HepG2 (cell line): Measurements from ENCODE around the gene SGMS1. TPM values are rescaled to one million over a fixed set of nuclear protein-coding genes. Genes with fewer than 3 reads are reported as not detected.

ENCODE experiments used
- ATAC-seq: fragments of 200-7000 bp; cut with Tn5 transposase; 3 replicates; pipeline ENCODE4 v1.9.1; 2020; ENCODE audit warnings: mild to moderate bottlenecking, moderate library complexity
- BruUV-seq: library from RNA; stranded (reverse); fragments of 400-500 nt; replicated peaks from 2 replicates; lab custom pipeline; 2021; lab: Mats Ljungman, UMichigan
- CTCF ChIA-PET: fragments of 300-600 bp; formaldehyde crosslinking; extraction: SDS; loops from one replicate; lab custom pipeline; 2021; ENCODE audit warnings: low total read pairs, inconsistent platforms, low intra/inter-chr PET ratio; lab: Yijun Ruan, JAX
- POLR2A ChIA-PET: fragments of 350-600 bp; sonication (Branson Sonifier 250); formaldehyde crosslinking; loops from one replicate; lab custom pipeline; 2020; ENCODE audit warnings: antibody characterized with exemption, inconsistent platforms; lab: Yijun Ruan, JAX
- DNase-seq: peaks from one replicate; pipeline ENCODE4 v3.0.0-alpha.2; 2015; ENCODE audit warnings: low spot score
- FAIRE-seq: peaks from 3 replicates; lab custom pipeline; 2011; peaks lifted over from hg19 to GRCh38; lab: Jason Lieb, UNC
- H2AFZ ChIP-seq: one replicate; pipeline ENCODE4 v1.6.1; 2011; ENCODE audit warnings: low read length, inconsistent platforms
- H3K27ac ChIP-seq: fragments of 300-600 bp; 3 replicates; pipeline ENCODE4 v1.8.0; 2011; ENCODE audit warnings: mixed run types, mild to moderate bottlenecking, mixed read lengths, low read length, inconsistent platforms; ENCODE audit not compliant: insufficient read depth; ENCODE audit errors: extremely low read length
- H3K27me3 ChIP-seq, 2 experiments: fragments of 200-600 bp in 1 of 2; 2 replicates in 1 of 2; 3 replicates in 1 of 2; pipeline versions ENCODE4 v1.6.0 to v1.8.0; 2011; ENCODE audit warnings: low read length in 2 of 2, mild to moderate bottlenecking in 2 of 2, moderate library complexity in 2 of 2, inconsistent platforms in 1 of 2; ENCODE audit not compliant: insufficient read depth in 2 of 2, control insufficient read depth in 1 of 2
- H3K36me3 ChIP-seq, 2 experiments: fragments of 200-600 bp in 1 of 2; replicated peaks in 1 of 2; 2 replicates in 1 of 2; 3 replicates in 1 of 2; pipeline versions ENCODE4 v1.5.1 to v1.8.0; 2011; ENCODE audit warnings: low read length in 2 of 2, inconsistent platforms in 1 of 2; ENCODE audit not compliant: insufficient read depth in 2 of 2, control insufficient read depth in 1 of 2
- H3K4me1 ChIP-seq: 2 replicates; pipeline ENCODE4 v1.5.1; 2012; ENCODE audit warnings: low read length, inconsistent platforms; ENCODE audit not compliant: insufficient read depth
- H3K4me2 ChIP-seq: 2 replicates; pipeline ENCODE4 v1.6.0; 2011; ENCODE audit warnings: low read depth, low read length, inconsistent platforms
- H3K4me3 ChIP-seq, 3 experiments: fragments of 200-600 bp in 1 of 3; sonication (generic), shearing (Covaris generic) in 1 of 3; replicated peaks in 1 of 3; 2 replicates each; pipeline ENCODE4 v1.5.1; 2011 to 2016; ENCODE audit warnings: low read length in 3 of 3, inconsistent platforms in 2 of 3, low read depth in 2 of 3, mild to moderate bottlenecking in 2 of 3, control low read depth in 1 of 3, mixed read lengths in 1 of 3; ENCODE audit not compliant: insufficient read depth in 1 of 3
- H3K79me2 ChIP-seq: one replicate; pipeline ENCODE4 v1.6.1; 2011; ENCODE audit warnings: low read length, inconsistent platforms; ENCODE audit not compliant: insufficient read depth
- H3K9ac ChIP-seq: 2 replicates; pipeline ENCODE4 v1.6.0; 2011; ENCODE audit warnings: mild to moderate bottlenecking, low read depth, low read length, inconsistent platforms; ENCODE audit not compliant: insufficient read depth
- H3K9me3 ChIP-seq: 2 replicates; pipeline ENCODE4 v1.5.1; 2012; ENCODE audit warnings: mild to moderate bottlenecking, low read length
- H4K20me1 ChIP-seq: 2 replicates; pipeline ENCODE4 v1.6.0; 2011; ENCODE audit warnings: inconsistent platforms, mild to moderate bottlenecking, low read length, moderate library complexity; ENCODE audit not compliant: insufficient read depth
- BRD4 ChIP-seq: sonication (generic); formaldehyde crosslinking; IDR thresholded peaks from 2 replicates; pipeline ENCODE4 v1.4.0; 2020; ENCODE audit warnings: missing genetic modification reagents
- EHMT2 ChIP-seq: fragments of 200-600 bp; sonication (generic); IDR thresholded peaks from 2 replicates; pipeline ENCODE4 v1.7.0; 2017; ENCODE audit warnings: antibody characterized with exemption, low read depth, low read length, borderline replicate concordance
- GATAD2A ChIP-seq: IDR thresholded peaks from 2 replicates; pipeline ENCODE4 v1.6.1; 2016
- GPN1 ChIP-seq: sonication (generic); formaldehyde crosslinking; IDR thresholded peaks from 2 replicates; pipeline ENCODE4 v1.5.1; 2020; ENCODE audit warnings: missing genetic modification reagents, borderline replicate concordance
- HDAC1 ChIP-seq: sonication (generic); formaldehyde crosslinking; IDR thresholded peaks from 2 replicates; pipeline ENCODE4 v1.5.1; 2020; ENCODE audit warnings: mild to moderate bottlenecking, missing genetic modification reagents
- IKZF1 ChIP-seq: fragments of 450-650 bp; IDR thresholded peaks from 2 replicates; pipeline ENCODE4 v1.7.1; 2016
- KDM1A ChIP-seq: IDR thresholded peaks from 2 replicates; pipeline ENCODE4 v1.6.1; 2016; ENCODE audit warnings: missing compliant biosample characterization
- KDM3A ChIP-seq: IDR thresholded peaks from 2 replicates; pipeline ENCODE4 v1.6.1; 2018; ENCODE audit warnings: low read depth, missing compliant biosample characterization
- KDM5A ChIP-seq: fragments of 200-600 bp; sonication (generic); IDR thresholded peaks from 2 replicates; pipeline ENCODE4 v1.7.0; 2018; ENCODE audit warnings: antibody characterized with exemption, mild to moderate bottlenecking, low read length, borderline replicate concordance
- MYC ChIP-seq: sonication (generic); formaldehyde crosslinking; IDR thresholded peaks from 2 replicates; pipeline ENCODE4 v1.9.0; 2021; ENCODE audit warnings: missing genetic modification reagents, borderline replicate concordance
- ONECUT2 ChIP-seq: sonication (generic); formaldehyde crosslinking; IDR thresholded peaks from 2 replicates; pipeline ENCODE4 v1.4.0; 2020; ENCODE audit warnings: missing genetic modification reagents
- RARG ChIP-seq: sonication (generic); formaldehyde crosslinking; IDR thresholded peaks from 2 replicates; pipeline ENCODE4 v1.4.0; 2020; ENCODE audit warnings: low read depth, mild to moderate bottlenecking, missing genetic modification reagents
- SNAI1 ChIP-seq: sonication (generic); formaldehyde crosslinking; IDR thresholded peaks from 2 replicates; pipeline ENCODE4 v1.5.0; 2020; ENCODE audit warnings: mild to moderate bottlenecking, missing genetic modification reagents, borderline replicate concordance
- SSRP1 ChIP-seq: IDR thresholded peaks from 2 replicates; pipeline ENCODE4 v1.6.1; 2016; ENCODE audit warnings: control low read depth
- SYNCRIP ChIP-seq: fragments of 200-400 bp; formaldehyde crosslinking; IDR thresholded peaks from 2 replicates; pipeline ENCODE4 v1.6.1; 2018; ENCODE audit warnings: mild to moderate bottlenecking, low read depth, low read length; ENCODE audit not compliant: insufficient read depth
- TBL1XR1 ChIP-seq: fragments of 150-350 bp; IDR thresholded peaks from 2 replicates; pipeline ENCODE4 v1.6.1; 2014; ENCODE audit warnings: borderline replicate concordance, low read length; ENCODE audit not compliant: partially characterized antibody
- THAP11 ChIP-seq: IDR thresholded peaks from 2 replicates; pipeline ENCODE4 v1.6.1; 2016; ENCODE audit warnings: missing biosample characterization, missing genetic modification reagents
- U2AF2 ChIP-seq: fragments of 200-400 bp; formaldehyde crosslinking; IDR thresholded peaks from 2 replicates; pipeline ENCODE4 v1.6.1; 2017; ENCODE audit warnings: low read depth, mild to moderate bottlenecking, low read length
- ZMAT5 ChIP-seq: sonication (generic); formaldehyde crosslinking; IDR thresholded peaks from 2 replicates; pipeline ENCODE4 v1.5.0; 2020; ENCODE audit warnings: mild to moderate bottlenecking, low read depth, missing genetic modification reagents, borderline replicate concordance
- ZNF576 ChIP-seq: sonication (generic); formaldehyde crosslinking; IDR thresholded peaks from 2 replicates; pipeline ENCODE4 v1.4.0; 2020; ENCODE audit warnings: mild to moderate bottlenecking, missing genetic modification reagents
- ZNF672 ChIP-seq: sonication (generic); formaldehyde crosslinking; IDR thresholded peaks from 2 replicates; pipeline ENCODE4 v1.8.1; 2022; ENCODE audit warnings: missing genetic modification reagents
- WGBS: methylation state at CpG from one replicate; pipeline ENCODE4 v1.1.6; 2017; ENCODE audit warnings: low lambda C conversion rate; 5-methylcytosine and 5-hydroxymethylcytosine counted together
- in situ Hi-C: cut with HindIII; loops from 2 replicates; pipeline ENCODE4 v1.10.0; 2017; ENCODE audit warnings: low pct_unique_long_range_greater_than_20kb; ENCODE audit not compliant: extremely low pct_ligation_motif_present
- intact Hi-C: fragments of 100-400 bp; cut with micrococcal nuclease; formaldehyde crosslinking; loops from one replicate; pipeline ENCODE4 v1.10.0; 2022; ENCODE audit not compliant: unreplicated experiment
- polyA plus RNA-seq, 8 experiments: library from polyadenylated mRNA; depleted of rRNA in 3 of 8; stranded (reverse) in 7 of 8; unstranded in 1 of 8; fragments of >200 nt; fragmentation: Illumina TruSeq in 4 of 8; extraction: Trizol in 4 of 8; gene quantifications; 2 replicates each; pipeline versions ENCODE4 v1.2.1 to v1.2.3, GENCODE V29; 2011 to 2016; ENCODE audit warnings: low read depth in 4 of 8, missing spikeins in 1 of 8, mixed read lengths in 1 of 8; ENCODE audit not compliant: insufficient read depth in 1 of 8
- total RNA-seq, 5 experiments: library from RNA; depleted of rRNA; stranded (reverse); fragments of >200 nt; fragmentation: Illumina TruSeq; extraction: Trizol; gene quantifications; 2 replicates each; pipeline ENCODE4 v1.2.3, GENCODE V29; 2016; ENCODE audit warnings: low read depth in 1 of 5

SGMS1 gene
- total and polyA plus RNA-seq, 2 of the 13 experiments (the other 11 are each of a cell fraction or from before 2014, with no cell fraction given): 6.5 to 15.1 TPM

- no peak overlapping the region for H3K9ac ChIP-seq
- WGBS: 96% methylated on average over 1 of the region's 1 CpG
Measured at GRCh38 chr10:50347394-50347802, 276.4 kb downstream of the SGMS1 start.

GRCh38 chr10:50346942-50347341 lies 276.8 kb downstream of the SGMS1 start:
- no peak overlapping the region for H2AFZ ChIP-seq
- DNase-seq (no peak), FAIRE-seq (no peak), ATAC-seq (no peak)
- intact Hi-C loops: no loop called here
- H3K9me3 ChIP-seq: no peaks in the 10 kb centered on the region
- H3K4me3 ChIP-seq: no peak overlapping the region
- no peaks in the 10 kb centered on the region for H3K79me2 ChIP-seq
- TF ChIP-seq BRD4 (CRISPR knock-in tag): no peak
- TF ChIP-seq ZNF576: no peak
- no peak for TF ChIP-seq GATAD2A (CRISPR knock-in tag)
- no peak for TF ChIP-seq ZMAT5 (CRISPR knock-in tag)
- no peak for TF ChIP-seq SYNCRIP
- no peak for TF ChIP-seq SNAI1
- TF ChIP-seq KDM5A: no peak
- no peak for TF ChIP-seq RARG (CRISPR knock-in tag)
- TF ChIP-seq KDM3A: no peak
- TF ChIP-seq HDAC1 (CRISPR knock-in tag): no peak
- TF ChIP-seq TBL1XR1: no peak
- no peak for TF ChIP-seq GPN1 (CRISPR knock-in tag)
- no peak for TF ChIP-seq ONECUT2 (CRISPR knock-in tag)
- no peak for TF ChIP-seq IKZF1
- TF ChIP-seq U2AF2: no peak
- TF ChIP-seq EHMT2: no peak
- no peak for TF ChIP-seq KDM1A (CRISPR knock-in tag)
- TF ChIP-seq MYC (CRISPR knock-in tag): no peak
- CTCF ChIA-PET: no interaction called here
- H3K36me3 ChIP-seq: peaks cover 4 to 9% of the 10 kb centered on the region in 2 experiments
- H3K4me1 ChIP-seq: peaks cover 8% of the 10 kb centered on the region; the same call in 1 of the 2 replicates
- 94% methylated on average over 2 of the region's 2 CpGs for WGBS
- H4K20me1 ChIP-seq: no peaks in the 10 kb centered on the region
- no peak overlapping the region for H3K27ac ChIP-seq
- no peaks in the 10 kb centered on the region for H3K27me3 ChIP-seq
- H3K9ac ChIP-seq: no peak overlapping the region
- in situ Hi-C loops: no loop called here
- no TSS peak for BruUV-seq
- H3K4me2 ChIP-seq: no peak overlapping the region
- POLR2A ChIA-PET: no interaction called here

More at GRCh38 chr10:50347394-50347802, 276.4 kb downstream of the SGMS1 start:
- Histone ChIP-seq H3K9me3 (no peaks in the 10 kb centered on the region), H3K36me3 (peaks cover 4 to 9% of the 10 kb centered on the region in 2 experiments), H4K20me1 (no peaks in the 10 kb centered on the region), H3K27ac (no peak overlapping the region), H3K4me2 (no peak overlapping the region), H2AFZ (no peak overlapping the region), H3K79me2 (no peaks in the 10 kb centered on the region), H3K4me3 (no peak overlapping the region), H3K27me3 (no peaks in the 10 kb centered on the region), H3K4me1 (peaks cover 8% of the 10 kb centered on the region; the same call in 1 of the 2 replicates)
- TF ChIP-seq ZNF672 (CRISPR knock-in tag): no peak
- TF ChIP-seq SSRP1 (CRISPR knock-in tag): no peak
- TF ChIP-seq THAP11: no peak
- DNase-seq: no peak
- BruUV-seq: no TSS peak
- POLR2A ChIA-PET: no interaction called here
- in situ Hi-C loops (no loop called here), intact Hi-C loops (no loop called here)
- ATAC-seq: no peak
- CTCF ChIA-PET: no interaction called here
- no peak for FAIRE-seq
